AG10803 (cell line): ENCODE data around the gene LRIT2.
A peak's percentile ranks its signal among the peaks of the same experiment; 100 is the strongest.

Experiments used
- DNase-seq: peaks from one replicate; pipeline ENCODE4 v3.0.0; 2010; ENCODE audit warnings: low read depth
- H3K4me3 ChIP-seq: 2 replicates; pipeline ENCODE4 v1.5.1; 2011; ENCODE audit warnings: mild to moderate bottlenecking, low read length, control low read depth
- CTCF ChIP-seq: conservative IDR thresholded peaks from 2 replicates; pipeline ENCODE4 v1.5.1; 2011; ENCODE audit warnings: mild to moderate bottlenecking, low read length, control low read depth, inconsistent platforms

The LRIT2 gene

DNA sequence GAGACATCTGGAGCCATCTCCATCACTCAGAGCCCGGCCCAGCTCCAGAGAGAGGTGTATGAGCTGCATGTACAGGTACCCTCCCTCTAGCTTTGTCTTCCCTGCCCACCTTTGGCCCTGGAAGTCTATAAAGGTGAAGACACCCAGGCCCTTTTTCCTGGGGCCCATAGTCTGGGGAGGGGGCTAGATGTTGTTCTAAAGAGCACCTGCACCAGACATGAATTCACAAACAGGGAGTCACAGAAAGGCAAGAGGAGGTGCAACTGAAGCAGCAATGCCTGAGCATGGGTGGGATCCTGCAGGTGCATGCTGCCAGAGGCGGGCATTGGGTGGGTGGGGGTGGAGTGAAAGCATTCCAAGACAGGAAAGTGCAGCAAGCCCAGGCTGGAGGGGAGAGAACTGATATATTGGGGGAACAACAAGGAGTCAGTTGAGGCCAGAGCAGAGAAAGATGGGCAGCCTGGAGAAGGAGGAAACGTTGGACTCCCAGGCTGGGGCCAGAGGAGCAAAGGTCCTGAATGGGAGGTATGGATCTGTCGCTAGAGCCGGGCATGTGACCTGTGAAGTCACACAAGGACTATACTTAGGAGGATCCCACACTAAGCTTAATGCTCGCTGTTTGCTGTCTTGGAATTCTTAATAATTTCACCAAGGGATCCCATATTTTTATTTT lies 19.4 kb downstream of the LRIT2 start:
- TF ChIP-seq CTCF = no peak

DNA sequence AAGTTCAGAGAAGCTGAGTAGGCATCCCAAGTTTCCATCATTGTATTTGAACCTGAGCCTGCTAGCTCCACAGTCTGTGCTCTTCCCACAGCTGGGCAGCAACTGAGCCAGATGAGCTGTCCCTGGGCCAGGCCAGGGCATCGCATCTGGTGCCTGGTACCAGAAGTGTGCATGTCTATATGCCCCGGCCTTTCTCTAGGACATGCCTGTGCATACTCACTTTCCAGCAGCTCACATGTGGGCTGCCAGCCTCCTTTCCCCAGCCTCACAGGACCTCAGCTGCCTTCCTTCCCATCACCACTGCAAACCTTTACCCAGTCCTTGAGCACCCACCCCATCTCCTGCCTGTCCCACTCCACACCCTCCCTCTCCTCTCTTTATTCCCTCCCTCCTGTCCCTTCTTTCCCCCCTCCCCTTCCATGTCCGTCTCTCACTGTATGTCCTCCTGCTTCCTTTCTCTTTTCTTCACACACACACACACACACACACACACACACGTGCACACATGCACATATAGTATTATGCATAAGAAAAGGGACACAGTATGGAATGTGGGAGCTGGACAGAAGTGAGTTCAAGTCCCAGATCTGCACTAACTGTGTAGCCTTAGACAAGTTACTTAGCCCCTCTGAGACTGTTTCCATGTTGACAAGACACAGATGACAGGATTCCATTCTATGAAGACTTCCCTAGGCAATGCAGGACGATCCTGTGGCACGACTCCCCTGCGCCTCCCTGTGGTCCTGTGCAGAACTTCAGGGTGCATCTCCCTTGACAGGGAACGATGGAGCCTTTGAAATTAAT lies 20.1 kb downstream of the LRIT2 start:
- peak; percentile 29 for DNase-seq
- peak; percentile 78 for TF ChIP-seq CTCF
- H3K4me3 ChIP-seq = no peak overlapping the region

More for the DNA sequence above, 19.4 kb downstream of the LRIT2 start:
- no peak overlapping the region for H3K4me3 ChIP-seq
- DNase-seq = no peak

DNA sequence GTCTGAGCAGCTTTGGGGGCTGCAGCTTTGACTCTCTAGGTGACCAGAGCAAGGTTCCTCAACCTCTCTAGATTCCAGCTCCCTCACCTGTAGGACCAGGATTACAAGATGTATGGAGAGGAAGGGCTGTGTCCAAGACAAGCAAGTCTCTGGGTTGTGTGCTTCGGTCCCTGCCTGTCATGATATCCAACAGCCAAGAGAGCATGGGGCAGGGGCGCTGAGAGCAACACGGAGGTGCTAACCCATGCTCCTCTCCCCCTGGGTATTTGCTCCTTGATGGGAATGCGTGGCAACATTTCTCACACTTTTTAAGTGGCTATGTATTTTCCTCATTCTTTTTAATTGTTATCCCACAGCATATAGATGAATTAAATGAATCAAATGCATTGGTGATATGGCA lies 20.7 kb downstream of the LRIT2 start:
- H3K4me3 ChIP-seq = no peak overlapping the region
- no peak for DNase-seq
- no peak for TF ChIP-seq CTCF

GRCh38 chr10:84204122-84204521 lies 21.2 kb downstream of the LRIT2 start:
- no peak for DNase-seq
- H3K4me3 ChIP-seq = no peak overlapping the region

DNA sequence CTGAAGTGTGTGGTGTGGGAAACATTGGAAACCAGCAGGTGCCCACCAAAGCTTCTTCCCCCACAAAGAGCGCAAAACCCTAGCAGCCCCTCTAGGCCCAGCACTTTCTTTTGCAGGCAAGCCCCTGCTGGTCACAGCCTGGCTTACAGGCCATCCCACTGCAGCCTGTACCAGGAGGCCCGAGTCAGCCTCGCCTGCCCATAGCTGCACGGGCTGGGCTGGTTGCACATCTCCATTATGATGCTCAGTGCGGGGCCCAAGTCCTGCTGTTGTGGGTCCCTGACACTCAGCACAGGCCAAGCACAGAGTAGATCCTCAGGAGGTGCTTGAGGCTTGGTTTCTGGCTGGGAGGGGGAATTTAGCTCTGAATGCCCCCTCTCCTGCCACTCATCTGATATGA lies 23.0 kb downstream of the LRIT2 start:
- DNase-seq = no peak
- no peak for TF ChIP-seq CTCF
- H3K4me3 ChIP-seq = no peak overlapping the region

More at GRCh38 chr10:84204122-84204521, 21.2 kb downstream of the LRIT2 start:
- peak; percentile 23 for TF ChIP-seq CTCF

- no peak for DNase-seq
- TF ChIP-seq CTCF = no peak
- H3K4me3 ChIP-seq = no peak overlapping the region
Observed at GRCh38 chr10:84201682-84202081, 23.7 kb downstream of the LRIT2 start.

GRCh38 chr10:84201244-84201606 lies 24.1 kb downstream of the LRIT2 start:
- TF ChIP-seq CTCF = no peak

More at GRCh38 chr10:84201244-84201606, 24.1 kb downstream of the LRIT2 start:
- DNase-seq = no peak
- no peak overlapping the region for H3K4me3 ChIP-seq
